Vagina (tissue), 2 donors: Measurements from ENCODE around the gene TJAP1.

ENCODE experiments used
- POLR2AphosphoS5 ChIP-seq, 2 donors: sonication (generic); formaldehyde crosslinking; IDR thresholded peaks; one replicate each; pipeline ENCODE4 v1.9.0; 2017; ENCODE audit warnings: antibody characterized with exemption in 2 of 2, mild to moderate bottlenecking in 2 of 2, low read depth in 1 of 2; ENCODE audit not compliant: insufficient read depth in 1 of 2
- TF ChIP-seq, protein P1 (sequence below), 3 experiments: fragments of 450-650 bp in 2 of 3; fragments of 200-600 bp in 1 of 3; sonication (generic) in 1 of 3; IDR thresholded peaks; one replicate each; pipeline ENCODE4 v1.5.1; 2017 to 2019; ENCODE audit warnings: antibody characterized with exemption in 3 of 3, mild to moderate bottlenecking in 2 of 3, moderate library complexity in 2 of 3

DNA sequence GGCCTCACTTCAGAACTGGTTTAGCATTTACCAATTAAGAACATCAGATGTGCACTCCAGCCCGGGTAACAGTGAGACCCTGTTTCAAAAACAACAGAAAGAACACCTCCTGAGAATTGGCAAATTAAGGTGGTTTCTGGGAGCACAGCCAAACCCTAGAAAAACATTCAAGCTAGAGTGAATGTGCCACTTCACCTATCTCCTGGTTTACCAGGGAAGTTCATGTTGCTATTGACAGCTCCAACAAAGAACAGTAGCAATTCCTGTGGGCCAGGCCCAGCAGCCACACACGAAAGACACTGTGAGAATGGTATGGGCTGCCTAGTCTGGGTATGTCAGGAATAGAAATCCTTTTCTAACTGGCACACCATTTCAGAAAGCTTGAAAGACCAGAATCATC is 44.5 kb downstream of the TJAP1 start:
- TF ChIP-seq, protein P1, sequence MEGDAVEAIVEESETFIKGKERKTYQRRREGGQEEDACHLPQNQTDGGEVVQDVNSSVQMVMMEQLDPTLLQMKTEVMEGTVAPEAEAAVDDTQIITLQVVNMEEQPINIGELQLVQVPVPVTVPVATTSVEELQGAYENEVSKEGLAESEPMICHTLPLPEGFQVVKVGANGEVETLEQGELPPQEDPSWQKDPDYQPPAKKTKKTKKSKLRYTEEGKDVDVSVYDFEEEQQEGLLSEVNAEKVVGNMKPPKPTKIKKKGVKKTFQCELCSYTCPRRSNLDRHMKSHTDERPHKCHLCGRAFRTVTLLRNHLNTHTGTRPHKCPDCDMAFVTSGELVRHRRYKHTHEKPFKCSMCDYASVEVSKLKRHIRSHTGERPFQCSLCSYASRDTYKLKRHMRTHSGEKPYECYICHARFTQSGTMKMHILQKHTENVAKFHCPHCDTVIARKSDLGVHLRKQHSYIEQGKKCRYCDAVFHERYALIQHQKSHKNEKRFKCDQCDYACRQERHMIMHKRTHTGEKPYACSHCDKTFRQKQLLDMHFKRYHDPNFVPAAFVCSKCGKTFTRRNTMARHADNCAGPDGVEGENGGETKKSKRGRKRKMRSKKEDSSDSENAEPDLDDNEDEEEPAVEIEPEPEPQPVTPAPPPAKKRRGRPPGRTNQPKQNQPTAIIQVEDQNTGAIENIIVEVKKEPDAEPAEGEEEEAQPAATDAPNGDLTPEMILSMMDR (IDR thresholded peaks at IDR 0.05), result no peak
- TF ChIP-seq POLR2AphosphoS5 (IDR thresholded peaks at IDR 0.05; ENCODE audit: insufficient read depth in 1 of 2, low read depth in 1 of 2), result no peak
